Activated T-cell treated with anti-CD3 and anti-CD28 coated beads, Interleukin-2, amount 50 U/mL, for 48 hours (primary cell): Measurements from ENCODE around the gene FERD3L.
"Not testable (repeated sequence)": the region's sequence is repeated elsewhere in the genome, so short reads cannot be mapped to it uniquely, and the experiment has no call there.

Source experiments
- DNase-seq, 2 experiments: peaks; one replicate each; pipeline ENCODE4 v3.0.0-alpha.2; 2020

FERD3L gene

GRCh38 chr7:19144661-19145433, at the start of gene FERD3L:
TSS of gene FERD3L (minus strand) at chr7:19145421. CDS start at chr7:19145362, 59 bp downstream.
- no peak for DNase-seq

- not testable (repeated sequence) for DNase-seq
Measured at GRCh38 chr7:19194417-19194816, 49.2 kb upstream of the FERD3L start.

DNA sequence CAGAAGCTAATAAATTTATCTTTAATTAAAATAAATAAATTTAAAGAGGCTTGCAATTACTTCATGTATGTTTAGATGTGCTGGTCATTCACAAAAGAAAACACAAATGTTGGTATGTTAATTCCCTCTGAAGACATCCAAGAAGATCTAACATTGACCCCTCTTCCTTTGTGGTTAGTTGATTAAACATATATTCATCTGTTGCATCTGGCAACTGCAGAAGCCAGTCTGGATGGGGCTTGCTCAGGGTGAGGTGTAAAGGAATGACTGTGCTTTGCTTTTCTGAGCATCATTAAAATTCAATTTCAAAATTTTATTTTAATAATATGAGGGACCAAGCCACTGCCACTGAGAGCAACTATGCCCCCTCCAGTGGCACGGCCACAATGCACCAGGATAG, 36.4 kb upstream of the FERD3L start:
- DNase-seq = no peak

GRCh38 chr7:19178595-19178994, 33.4 kb upstream of the FERD3L start:
- no peak for DNase-seq

GRCh38 chr7:19177269-19177668, 32.0 kb upstream of the FERD3L start:
- DNase-seq = no peak

DNA sequence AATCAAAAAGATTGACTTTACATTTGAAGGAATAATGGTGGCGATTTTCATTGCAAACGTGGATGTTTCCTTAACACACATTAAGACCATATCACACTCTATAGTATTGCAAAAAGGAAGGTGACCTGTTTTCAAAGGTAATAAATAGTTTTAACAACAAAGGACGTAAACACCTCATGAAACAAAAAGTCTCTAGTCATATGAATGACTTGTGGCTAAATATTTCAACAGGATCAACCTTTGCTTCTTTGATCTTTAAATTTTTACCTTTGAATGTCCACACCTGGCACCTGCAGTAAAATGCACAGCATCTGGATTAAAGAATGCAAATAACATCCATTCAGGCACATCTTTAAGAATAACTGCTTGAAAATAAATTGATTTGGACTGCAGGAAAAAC, 30.0 kb upstream of the FERD3L start:
- DNase-seq = no peak

DNA sequence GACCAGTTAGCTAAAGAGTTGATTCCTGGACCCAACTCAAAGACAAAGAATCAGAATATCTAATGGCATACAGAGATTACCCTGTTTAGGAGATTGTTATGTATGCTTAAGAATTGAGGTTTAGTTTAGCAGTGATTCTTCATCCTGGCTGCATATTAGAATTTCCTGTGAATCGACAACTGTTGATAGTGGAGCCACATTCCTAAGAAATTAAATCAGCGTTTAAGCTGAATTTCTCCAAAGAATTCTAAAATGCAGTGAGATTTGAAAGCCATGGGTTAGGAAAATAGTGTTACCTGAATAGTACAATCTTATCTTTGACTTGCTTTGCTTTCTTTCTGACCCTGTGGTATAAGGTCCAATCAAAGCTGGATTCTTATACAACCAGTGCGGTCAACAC, 16.4 kb upstream of the FERD3L start:
- DNase-seq = no peak

DNA sequence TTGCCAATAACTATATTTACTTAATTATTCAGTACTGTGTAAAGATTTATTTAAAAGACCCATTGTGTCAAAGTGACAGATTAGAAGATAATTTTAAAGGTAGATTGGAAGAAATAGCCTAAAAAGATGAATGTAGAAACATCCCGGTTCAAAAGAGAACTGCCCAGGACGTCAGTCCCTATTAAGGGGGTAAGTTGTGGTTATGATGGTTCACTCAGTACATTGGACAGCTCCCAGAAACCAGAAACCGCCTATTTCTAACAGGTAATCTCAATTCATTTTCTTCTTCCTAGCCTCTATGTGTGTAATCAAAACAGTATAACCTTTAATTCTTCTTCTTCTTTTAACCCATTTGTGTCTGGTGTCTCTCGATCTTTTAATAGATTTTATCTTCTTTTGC, 1.5 kb upstream of the FERD3L start:
- DNase-seq = no peak

- no peak for DNase-seq
Measured at GRCh38 chr7:19145434-19146115, 354 bp upstream of the FERD3L start.

GRCh38 chr7:19143881-19144574, 1.2 kb downstream of the FERD3L start:
- no peak for DNase-seq

DNA sequence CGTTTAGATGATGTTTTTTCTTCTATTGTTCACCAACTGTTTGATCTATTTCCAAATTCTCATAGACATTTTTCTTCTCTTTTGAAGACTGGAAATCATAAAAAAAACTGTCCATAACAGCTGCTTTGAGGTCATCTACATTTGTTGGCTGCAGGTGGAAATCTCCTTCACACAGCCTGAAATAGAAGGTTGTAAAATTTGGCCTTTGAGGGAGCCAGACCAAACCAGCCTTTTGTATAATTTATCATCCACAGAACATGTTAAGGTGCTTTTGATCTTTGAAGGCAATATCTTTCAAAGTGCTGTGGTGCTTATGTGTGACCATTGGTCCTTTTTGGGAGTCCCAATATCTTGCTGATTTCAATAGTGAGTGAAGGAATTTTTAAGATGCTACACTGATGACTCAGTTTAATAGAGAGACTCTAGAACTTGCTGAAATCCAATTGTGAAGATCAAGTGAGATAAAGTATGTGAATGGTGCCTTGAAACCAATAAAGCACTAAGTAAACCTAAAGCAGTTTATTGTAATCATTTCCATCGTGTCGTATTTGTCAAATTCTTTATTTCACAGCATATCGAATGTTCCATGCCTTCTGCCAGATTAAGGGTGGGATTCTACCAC, 5.4 kb downstream of the FERD3L start:
- DNase-seq = no peak

GRCh38 chr7:19133886-19134285, 11.3 kb downstream of the FERD3L start:
- no peak for DNase-seq

GRCh38 chr7:19133390-19133789, 11.8 kb downstream of the FERD3L start:
- DNase-seq = no peak

DNA sequence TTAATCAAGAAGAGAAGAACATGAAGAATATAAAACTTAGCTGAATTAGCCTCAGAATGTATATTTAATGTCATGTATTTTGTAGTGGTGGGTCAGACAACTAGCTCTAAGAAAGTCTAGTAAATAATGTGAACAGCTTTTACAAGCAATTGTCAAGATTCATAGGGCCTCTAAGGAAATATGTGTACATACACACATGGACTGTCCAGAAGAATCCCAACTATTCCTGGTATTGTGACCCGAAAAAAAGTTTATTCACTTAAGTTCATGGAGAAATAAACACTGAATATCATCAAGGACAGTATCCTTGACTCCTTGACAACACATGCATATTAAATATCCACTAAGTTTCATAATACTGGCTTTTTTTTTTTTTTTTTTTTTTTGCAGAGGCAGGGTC, 16.4 kb downstream of the FERD3L start:
- no peak for DNase-seq

DNA sequence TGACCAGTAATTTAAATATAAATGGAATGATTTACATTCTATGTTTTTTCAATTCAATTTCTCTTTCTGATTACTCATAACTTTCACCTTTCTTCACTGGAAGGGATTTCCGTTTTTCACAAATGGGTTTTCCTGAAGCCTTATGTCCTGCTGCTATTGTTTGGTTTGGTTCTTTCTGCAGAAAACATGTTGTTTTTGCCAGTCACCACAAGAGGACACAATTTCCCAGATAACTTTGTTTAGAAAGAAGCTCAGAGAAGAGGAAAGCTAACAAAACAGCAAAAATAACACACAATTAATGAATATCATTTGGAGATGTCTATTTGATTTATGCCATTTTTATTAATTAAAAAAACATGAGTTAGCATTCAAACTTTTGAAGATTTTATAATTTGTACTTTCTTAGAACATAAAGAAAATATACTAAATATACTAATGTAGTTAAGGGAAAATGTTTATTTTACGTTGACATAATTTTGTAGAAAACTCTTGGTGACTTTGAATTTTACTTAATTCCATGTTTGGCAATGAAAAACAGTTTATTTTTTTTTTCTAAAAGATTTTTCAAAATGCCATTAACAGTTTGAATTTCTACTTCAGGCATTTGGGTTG, 23.1 kb downstream of the FERD3L start:
- no peak for DNase-seq

- no peak for DNase-seq
Measured at GRCh38 chr7:19119870-19120486, 25.2 kb downstream of the FERD3L start.

- DNase-seq = no peak
Measured at GRCh38 chr7:19119372-19119771, 25.8 kb downstream of the FERD3L start.

- DNase-seq = no peak
Measured at GRCh38 chr7:19118636-19119371, 26.4 kb downstream of the FERD3L start.

- no peak for DNase-seq
Measured at GRCh38 chr7:19117870-19118608, 27.2 kb downstream of the FERD3L start.

GRCh38 chr7:19117091-19117869, 27.9 kb downstream of the FERD3L start, which contains the start of gene TWIST1:
TSS of gene TWIST1 (minus strand) at chr7:19117636. CDS start at chr7:19117321, 315 bp downstream.
- peak in 1 of 2 experiments; percentile 20 for DNase-seq
